ENCODE data around the gene FJX1.

The FJX1 gene

GRCh38 chr11:35617687-35618496, at the start of gene FJX1:
Gene FJX1 (plus strand): TSS chr11:35618460. CDS start chr11:35618637, 177 bp downstream.
- DNase-seq = peak; percentile 94

- no peak for DNase-seq
These were observed 46.6 kb upstream of the FJX1 start for GRCh38 chr11:35571696-35572095.

GRCh38 chr11:35579557-35580396, 38.5 kb upstream of the FJX1 start:
- peak; percentile 98 for DNase-seq

- DNase-seq = no peak
These were observed 37.9 kb upstream of the FJX1 start for GRCh38 chr11:35580397-35580781.

- DNase-seq = no peak
These were observed 36.2 kb upstream of the FJX1 start for GRCh38 chr11:35582033-35582432.

GRCh38 chr11:35583126-35583525, 35.1 kb upstream of the FJX1 start:
- peak; percentile 90 for DNase-seq

- no peak for DNase-seq
These were observed 34.4 kb upstream of the FJX1 start for GRCh38 chr11:35583843-35584242.

- DNase-seq = peak; percentile 79
These were observed 33.9 kb upstream of the FJX1 start for GRCh38 chr11:35584321-35584720.

- DNase-seq = no peak
These were observed 32.8 kb upstream of the FJX1 start for GRCh38 chr11:35585416-35585815.

- no peak for DNase-seq
These were observed 32.0 kb upstream of the FJX1 start for GRCh38 chr11:35586222-35586621.

GRCh38 chr11:35587972-35588371, 30.3 kb upstream of the FJX1 start:
- DNase-seq = no peak

GRCh38 chr11:35588627-35589026, 29.6 kb upstream of the FJX1 start:
- DNase-seq = peak; percentile 87

- DNase-seq = no peak
These were observed 29.0 kb upstream of the FJX1 start for GRCh38 chr11:35589281-35589680.

- DNase-seq = peak; percentile 60
These were observed 27.8 kb upstream of the FJX1 start for GRCh38 chr11:35590412-35590811.

GRCh38 chr11:35593143-35593542, 25.1 kb upstream of the FJX1 start:
- peak; percentile 90 for DNase-seq

- no peak for DNase-seq
These were observed 23.6 kb upstream of the FJX1 start for GRCh38 chr11:35594680-35595079.

- DNase-seq = no peak
These were observed 19.8 kb upstream of the FJX1 start for GRCh38 chr11:35598254-35599125.

GRCh38 chr11:35600331-35600838, 17.9 kb upstream of the FJX1 start:
- DNase-seq = no peak

- no peak for DNase-seq
These were observed 16.0 kb upstream of the FJX1 start for GRCh38 chr11:35602160-35602793.

GRCh38 chr11:35602979-35603378, 15.3 kb upstream of the FJX1 start:
- no peak for DNase-seq

GRCh38 chr11:35605706-35606105, 12.6 kb upstream of the FJX1 start:
- peak; percentile 58 for DNase-seq

GRCh38 chr11:35606206-35606605, 12.1 kb upstream of the FJX1 start:
- no peak for DNase-seq

Data from fibroblast of skin of right quadriceps (primary cell).